ENCODE data around the gene PARL.

GRCh38 chr3:183818041-183818620 lies 66.5 kb downstream of the PARL start:
- TF ChIP-seq EZH2 (IDR thresholded peaks at IDR 0.05; ENCODE audit: low read depth, low read length, severe bottlenecking) = no peak
- no peak for TF ChIP-seq CHD1 (IDR thresholded peaks at IDR 0.05; ENCODE audit: low read depth, low read length)
- no peak for TF ChIP-seq MAX (IDR thresholded peaks at IDR 0.05)
- TF ChIP-seq CHD2 (IDR thresholded peaks at IDR 0.05; ENCODE audit: low read length) = no peak
- no peak for TF ChIP-seq CTCF (IDR thresholded peaks at IDR 0.05; ENCODE audit: control extremely low read depth in 1 of 3, insufficient read depth in 1 of 3, low read depth in 1 of 3, low read length in 3 of 3)
- TF ChIP-seq EGR1 (IDR thresholded peaks at IDR 0.05; ENCODE audit: borderline replicate concordance, low read depth, low read length) = no peak
- TF ChIP-seq CBX5 (IDR thresholded peaks at IDR 0.05; ENCODE audit: low read depth, low read length) = no peak
- TF ChIP-seq POLR2A (IDR thresholded peaks at IDR 0.05; ENCODE audit: control extremely low read depth in 1 of 2, low read depth in 2 of 2, low read length in 2 of 2) = no peak
- no peak for TF ChIP-seq CEBPB (IDR thresholded peaks at IDR 0.05; ENCODE audit: low read depth, low read length)

Measured in H1 (cell line).